Iris pigment epithelial cell (primary cell): ENCODE results near the gene SEMA4G.
"Not testable (repeated sequence)": the region's sequence is repeated elsewhere in the genome, so short reads cannot be mapped to it uniquely, and the experiment has no call there.

Experiments used
- DNase-seq: peaks from one replicate; pipeline ENCODE4 v3.0.0-alpha.2; 2011; ENCODE audit warnings: low read depth

The SEMA4G gene

DNA sequence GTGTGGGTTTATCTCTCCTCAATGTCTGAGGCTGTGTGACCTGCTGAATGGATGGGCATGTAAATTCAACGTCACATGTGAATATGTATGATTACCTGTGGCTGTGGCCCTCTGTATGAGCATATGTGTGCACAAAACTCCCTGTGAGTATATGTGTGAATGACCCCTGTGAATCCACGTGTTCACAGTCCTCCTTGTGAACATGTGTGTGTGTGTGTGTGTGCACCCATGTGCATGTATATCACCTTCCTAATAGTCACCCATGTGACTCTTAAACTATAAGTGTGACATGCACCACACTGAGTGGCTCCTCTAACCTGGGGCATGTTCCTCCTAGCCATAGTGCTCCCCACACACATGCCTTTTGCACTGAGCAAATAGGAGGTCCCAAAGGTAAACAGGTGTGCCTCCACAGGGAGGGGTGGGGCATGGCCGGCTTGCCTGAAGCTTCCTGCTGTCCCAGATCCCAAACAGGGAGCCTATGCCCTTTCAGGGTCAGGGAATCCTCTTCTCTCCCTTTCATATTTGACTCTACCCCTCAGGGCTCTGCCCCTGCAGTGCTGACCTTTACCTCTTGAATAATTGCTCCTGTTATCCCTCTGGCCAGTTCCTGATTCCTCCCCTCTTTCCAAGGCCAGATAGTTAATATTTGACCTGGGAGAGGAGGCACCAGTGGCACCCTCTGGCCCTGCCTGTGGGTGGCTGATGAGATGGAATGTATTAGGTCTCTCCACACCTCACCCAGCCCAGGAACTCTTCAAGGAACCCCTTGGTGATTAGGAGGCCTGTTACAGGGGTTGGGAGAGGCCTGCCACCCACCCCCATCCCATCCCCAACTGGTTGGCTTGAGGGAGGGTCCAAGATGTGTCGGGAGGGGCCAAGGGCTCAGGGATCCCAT, 1.9 kb downstream of the SEMA4G start:
- no peak for DNase-seq

DNA sequence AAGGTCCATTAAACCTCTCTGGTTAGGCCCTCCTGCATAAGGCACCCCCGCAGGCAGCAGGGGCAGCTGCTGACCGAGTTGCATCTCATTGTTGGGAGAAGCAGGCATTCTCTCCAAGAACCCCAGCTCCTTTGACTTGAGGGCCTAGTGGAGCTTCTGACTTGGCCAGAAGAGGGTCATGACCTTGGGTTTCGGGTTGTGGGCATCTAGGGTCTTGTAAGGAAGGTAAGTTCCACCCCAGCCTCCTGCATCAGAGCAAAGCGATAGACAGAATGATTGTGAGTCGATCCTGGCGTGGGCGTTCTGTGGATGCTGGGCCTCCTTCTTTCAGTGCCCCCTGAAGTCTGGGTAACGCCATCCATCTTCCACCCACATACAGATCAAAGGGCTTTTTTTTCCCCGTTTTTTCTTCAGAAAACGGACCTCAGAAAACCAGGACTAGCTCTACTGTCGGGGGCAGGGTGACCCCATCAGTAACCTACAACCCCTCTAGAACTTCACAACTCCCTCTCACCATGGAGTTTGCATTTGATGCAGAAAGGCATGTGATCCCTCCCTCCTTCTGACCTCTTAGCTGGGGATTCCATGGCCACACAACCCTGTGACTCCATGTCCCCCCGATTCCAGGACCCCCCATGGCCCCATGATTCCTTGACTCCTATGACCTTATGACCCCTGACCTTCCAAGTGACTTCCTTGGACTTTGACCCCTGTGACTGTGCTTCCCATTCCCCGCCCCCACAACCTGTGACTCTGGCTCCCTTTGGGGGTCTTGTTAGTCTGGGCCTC, 3.0 kb downstream of the SEMA4G start:
- no peak for DNase-seq

DNA sequence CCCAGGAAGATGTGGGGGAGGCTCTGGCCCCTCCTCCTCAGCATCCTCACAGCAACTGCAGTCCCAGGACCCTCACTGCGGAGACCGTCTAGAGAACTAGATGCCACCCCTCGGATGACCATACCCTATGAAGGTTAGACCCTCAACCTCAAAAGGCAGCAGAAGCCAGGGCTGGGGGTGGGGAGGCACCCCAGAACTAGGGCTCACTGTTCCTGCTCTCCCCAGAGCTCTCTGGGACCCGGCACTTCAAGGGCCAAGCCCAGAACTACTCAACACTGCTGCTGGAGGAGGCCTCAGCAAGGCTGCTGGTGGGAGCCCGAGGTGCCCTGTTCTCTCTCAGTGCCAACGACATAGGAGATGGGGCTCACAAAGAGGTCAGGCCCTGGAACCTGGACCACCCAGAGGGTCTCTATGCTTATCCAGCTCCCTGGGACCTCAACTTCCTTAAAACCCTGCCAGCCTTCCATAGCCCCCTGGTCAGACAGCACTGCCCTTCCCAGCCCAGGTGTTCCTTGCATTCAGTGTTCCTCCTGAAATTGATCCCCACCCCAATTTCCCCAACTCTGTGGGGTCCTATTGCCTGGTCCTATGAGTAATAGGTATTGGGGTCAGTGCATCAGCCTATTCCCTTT, 3.7 kb downstream of the SEMA4G start:
- DNase-seq = no peak

DNA sequence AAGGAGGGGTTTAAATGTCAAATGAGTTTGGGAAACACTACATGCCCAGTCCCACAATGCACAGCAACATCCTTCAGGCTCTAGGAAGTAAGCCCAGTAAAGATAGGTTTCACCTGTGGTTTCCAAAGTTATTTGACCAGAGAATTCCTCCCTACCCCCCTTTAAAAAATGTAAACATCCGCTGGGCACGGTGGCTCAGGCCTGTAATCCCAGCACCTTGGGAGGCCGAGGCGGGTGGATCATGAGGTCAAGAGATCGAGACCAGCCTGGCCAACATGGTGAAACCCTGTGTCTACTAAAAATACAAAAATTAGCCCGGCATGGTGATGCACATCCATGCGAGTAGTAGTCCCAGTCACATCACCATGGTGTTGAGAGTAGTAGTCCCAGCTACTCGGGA, 6.1 kb downstream of the SEMA4G start:
- not testable (repeated sequence) for DNase-seq

DNA sequence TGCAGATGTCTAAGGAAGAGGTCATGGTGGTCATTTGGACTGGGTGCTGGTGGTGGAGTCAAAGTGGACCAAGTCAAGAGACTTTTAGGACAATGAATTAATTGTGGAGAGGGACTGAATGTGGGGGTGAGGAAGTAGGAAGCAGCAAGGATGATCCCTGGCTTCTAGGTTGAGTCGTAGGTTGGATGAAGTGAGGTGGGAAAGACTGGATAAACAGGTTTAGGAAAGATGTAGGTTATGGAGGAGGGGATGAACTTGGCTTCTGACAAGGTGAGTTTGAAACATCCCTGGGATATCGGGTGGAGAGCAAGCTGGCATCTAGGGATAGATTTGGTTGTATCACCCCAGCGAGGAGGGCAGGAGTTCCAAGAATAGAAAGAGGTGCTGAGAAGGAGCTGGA, 7.6 kb downstream of the SEMA4G start:
- DNase-seq = no peak

DNA sequence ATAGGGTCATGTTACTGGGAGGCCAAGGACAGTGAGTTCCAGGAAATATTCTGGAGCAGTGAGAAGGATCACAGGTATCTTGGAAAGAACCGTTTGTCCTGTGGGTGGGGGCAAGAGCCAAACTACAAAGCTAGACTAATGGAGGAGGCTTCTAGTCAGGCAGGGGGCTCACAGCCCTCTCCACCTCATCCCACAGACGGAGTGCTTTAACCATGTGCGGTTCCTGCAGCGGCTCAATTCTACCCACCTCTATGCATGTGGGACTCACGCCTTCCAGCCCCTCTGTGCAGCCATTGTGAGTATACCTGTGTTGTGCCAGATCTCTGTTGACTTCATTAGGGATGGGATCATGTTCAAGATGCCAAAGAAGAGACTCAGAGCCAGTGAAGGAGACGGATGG, 8.1 kb downstream of the SEMA4G start:
- DNase-seq = no peak

DNA sequence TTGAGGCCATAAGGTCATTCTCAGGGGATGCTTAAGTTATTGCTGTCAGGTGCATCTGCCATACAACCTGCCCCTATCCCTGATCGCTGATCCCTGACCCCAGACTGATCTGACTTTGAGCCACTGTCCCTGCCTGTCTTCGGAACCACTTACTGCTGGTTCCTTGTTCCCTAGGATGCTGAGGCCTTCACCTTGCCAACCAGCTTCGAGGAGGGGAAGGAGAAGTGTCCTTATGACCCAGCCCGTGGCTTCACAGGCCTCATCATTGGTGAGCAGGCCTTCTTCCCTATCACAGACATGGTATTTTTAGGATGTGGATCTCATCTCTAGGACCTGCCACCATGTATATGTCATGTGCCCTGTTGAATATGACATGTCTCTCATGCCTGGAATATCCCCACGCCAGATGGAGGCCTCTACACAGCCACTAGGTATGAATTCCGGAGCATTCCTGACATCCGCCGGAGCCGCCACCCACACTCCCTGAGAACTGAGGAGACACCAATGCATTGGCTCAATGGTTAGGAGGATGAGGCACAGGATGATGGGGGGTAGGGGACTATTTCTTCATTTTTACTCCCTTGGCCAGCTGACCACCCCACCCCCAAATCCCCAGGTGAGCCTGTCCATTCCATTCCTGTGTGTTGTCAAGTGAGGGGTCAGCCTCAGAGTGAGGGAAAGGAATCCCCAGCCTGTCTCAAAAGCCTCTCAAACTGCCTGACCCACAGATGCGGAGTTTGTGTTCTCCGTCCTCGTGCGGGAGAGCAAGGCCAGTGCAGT, 9.0 kb downstream of the SEMA4G start:
- no peak for DNase-seq

DNA sequence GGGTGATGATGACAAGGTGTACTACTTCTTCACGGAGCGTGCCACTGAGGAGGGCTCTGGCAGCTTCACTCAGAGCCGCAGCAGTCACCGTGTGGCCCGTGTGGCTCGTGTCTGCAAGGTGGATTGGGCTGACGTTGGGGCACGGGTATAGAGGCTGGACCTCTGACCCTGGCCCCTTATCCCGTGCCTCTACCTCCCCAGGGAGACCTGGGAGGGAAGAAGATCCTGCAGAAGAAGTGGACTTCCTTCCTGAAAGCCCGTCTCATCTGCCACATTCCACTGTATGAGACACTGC, 9.5 kb downstream of the SEMA4G start:
- DNase-seq = no peak

DNA sequence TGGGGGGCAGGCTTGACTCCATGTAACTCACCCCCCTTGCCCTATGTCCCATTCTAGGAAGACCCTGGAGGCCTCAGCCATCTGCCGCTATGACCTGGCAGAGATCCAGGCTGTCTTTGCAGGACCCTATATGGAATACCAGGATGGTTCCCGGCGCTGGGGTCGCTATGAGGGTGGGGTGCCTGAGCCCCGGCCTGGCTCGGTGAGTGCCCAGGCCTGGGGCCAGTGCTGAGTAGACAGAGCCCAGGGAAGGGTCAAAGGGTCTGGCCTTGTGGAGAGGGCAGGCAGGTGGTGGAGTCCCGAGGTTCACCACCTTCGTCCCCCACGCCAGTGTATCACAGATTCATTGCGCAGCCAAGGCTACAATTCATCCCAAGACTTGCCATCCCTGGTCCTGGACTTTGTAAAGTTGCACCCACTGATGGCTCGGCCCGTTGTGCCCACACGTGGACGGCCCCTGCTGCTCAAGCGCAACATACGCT, 10.5 kb downstream of the SEMA4G start:
- no peak for DNase-seq

DNA sequence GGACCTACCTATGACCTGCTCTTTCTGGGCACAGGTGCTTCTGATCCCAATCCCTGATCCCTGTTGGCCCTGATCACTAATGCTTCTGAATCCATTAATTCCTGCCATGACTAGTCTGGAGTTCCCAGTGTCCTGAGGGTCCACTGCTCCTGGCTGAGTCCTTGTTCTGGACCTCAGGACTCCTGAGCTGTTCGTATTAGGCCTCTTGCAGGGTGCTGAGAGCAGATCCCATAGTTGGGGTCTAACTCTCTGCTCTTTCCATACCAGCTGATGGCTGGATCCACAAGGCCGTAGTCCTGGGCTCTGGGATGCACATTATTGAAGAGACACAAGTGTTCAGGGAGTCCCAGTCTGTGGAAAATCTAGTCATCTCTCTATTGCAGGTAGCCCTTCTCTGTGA, 11.0 kb downstream of the SEMA4G start:
- no peak for DNase-seq

DNA sequence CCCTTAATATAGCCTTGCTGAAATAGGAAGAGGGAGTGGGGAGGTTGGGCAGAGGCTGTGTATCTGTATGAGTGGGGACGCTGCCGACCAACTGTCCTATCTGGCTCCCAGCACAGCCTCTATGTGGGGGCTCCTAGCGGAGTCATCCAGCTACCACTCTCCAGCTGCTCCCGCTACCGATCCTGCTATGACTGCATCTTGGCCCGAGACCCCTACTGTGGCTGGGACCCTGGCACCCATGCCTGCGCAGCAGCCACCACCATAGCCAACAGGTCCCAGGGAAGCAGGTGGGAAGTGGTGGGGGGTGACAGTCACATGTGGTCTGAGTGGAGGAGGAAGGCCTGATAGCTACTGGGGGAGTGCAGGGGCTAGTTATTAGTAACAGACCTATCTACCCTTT, 11.4 kb downstream of the SEMA4G start:
- DNase-seq = no peak

DNA sequence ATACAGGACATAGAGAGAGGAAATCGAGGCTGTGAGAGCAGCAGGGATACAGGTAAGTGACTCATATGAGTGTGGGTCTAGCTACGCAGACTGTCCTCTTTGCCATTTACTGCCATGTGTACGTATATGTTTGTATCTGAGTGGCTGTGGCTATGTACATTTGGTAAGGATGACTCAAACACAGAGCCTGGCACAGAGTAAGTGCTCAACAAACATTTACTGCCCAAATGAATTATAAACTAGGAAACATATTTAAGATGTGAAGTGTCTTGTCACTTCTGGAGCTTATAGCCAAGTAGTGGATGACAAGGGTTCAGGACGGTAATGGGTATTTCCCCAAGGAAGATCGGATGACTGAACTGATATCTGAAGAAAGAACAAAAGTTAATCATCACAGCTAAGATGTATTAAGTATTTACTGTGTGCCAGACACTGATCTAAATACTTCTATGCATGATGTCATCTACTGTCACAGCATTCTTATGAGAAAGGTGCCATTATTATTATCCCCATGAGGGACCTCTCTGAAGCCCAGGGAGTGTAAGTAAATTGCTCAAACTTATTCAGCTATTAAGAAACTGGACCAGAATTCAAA, 12.0 kb downstream of the SEMA4G start:
- no peak for DNase-seq

DNA sequence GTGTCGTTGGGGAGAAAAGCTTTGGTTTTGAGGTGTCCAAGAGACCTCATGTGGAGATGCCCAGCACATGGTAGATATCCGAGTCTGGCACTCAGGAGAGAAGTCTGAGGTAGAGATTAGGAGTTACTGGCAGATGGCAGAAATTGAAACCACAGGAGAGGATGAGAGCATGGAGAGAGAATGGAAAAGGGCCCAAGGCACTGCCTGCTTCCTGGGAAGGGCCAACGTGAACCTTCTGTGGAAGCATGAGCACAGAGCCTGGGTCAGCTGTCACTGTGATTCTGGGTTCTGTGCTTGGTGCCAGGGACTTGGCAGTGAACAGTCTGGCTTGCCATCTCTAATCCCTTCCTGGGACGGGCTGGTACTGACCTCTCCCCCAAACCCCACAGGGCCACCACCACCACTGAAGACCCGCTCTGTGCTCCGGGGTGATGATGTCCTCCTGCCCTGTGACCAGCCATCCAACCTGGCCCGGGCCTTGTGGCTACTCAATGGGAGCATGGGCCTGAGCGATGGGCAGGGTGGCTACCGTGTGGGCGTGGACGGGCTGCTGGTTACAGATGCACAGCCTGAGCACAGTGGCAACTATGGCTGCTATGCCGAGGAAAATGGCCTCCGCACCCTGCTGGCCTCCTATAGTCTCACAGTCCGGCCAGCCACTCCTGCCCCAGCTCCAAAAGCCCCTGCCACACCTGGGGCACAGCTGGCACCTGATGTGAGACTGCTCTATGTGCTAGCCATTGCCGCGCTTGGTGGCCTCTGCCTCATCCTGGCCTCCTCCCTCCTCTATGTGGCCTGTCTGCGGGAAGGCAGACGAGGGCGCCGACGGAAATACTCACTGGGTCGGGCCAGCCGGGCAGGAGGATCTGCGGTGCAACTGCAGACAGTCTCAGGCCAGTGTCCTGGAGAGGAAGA, 13.9 kb downstream of the SEMA4G start:
- no peak for DNase-seq

DNA sequence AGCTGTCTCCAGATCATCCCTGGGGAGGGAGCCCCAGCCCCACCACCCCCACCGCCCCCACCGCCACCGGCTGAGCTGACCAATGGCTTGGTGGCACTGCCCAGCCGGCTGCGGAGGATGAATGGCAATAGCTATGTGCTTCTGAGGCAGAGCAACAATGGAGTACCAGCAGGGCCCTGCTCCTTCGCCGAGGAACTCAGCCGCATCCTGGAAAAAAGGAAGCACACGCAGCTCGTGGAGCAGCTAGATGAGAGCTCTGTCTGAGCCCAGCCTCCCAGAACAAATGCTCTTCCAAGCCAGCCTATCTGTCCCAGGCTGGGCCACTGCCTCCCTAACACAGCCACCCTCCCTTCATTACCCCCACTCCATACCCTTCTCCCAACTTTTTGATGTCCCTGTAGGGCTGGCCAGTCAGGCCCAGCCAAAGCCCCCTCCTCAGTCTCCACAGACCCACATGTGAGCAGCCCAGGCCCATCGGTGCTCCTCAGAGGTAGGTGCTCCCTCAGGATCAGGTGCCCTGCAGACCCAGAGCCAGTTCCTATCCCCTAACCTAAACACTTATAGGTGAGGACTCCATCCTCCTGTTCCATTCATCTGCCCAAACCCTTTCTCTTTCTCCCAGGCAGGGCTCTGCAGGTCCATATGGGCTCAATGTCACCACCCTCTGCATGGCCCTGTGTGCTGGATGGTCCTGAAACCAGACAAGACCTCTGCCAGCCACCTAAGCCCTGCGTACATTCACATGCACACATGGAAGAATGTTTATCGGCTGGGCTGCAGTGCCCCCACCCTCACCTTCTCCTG, 14.8 kb downstream of the SEMA4G start:
- DNase-seq = no peak

DNA sequence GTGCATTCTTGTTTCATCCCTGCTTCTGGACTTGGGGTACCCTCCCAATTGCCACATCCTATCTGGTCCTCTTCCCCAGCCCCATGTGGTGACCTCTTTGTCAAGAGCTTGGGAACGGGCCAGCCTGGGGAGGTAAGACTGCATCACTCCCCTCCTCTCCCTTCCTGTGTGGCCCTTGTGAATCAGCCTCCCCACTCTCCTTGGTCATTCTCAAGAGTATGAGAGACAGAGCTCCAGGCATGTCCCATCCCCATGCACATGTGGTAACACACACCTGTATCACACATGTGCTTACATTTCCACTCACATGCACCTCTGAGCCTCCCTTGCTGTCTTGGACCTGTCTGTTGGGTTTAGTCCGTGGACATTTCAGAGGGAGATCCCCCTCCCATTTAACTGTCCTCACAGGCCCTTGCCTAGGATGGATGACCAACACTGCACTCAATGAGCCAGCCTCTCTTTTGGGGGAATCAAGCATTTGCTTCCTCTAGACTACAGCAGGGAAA, 15.4 kb downstream of the SEMA4G start:
- peak; percentile 29 for DNase-seq

DNA sequence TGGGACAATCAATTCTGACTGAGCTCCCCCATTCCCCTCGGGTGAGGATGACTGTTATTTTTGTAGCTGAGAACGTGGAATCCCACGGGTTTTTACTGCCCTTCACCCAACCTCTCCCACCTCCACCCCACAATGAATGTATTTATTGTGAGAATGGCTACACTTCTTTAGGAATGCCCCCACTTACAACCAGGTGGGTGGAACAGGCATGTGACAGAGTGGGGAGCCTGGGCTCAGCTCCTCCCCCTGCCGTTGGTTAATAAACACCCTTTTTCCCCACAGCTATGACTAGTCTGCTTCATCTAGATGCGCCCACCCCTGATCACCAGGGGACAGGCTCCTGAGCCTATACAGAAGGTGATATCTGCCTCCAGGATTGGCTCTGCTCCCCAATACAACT, 16.0 kb downstream of the SEMA4G start:
- DNase-seq = no peak

DNA sequence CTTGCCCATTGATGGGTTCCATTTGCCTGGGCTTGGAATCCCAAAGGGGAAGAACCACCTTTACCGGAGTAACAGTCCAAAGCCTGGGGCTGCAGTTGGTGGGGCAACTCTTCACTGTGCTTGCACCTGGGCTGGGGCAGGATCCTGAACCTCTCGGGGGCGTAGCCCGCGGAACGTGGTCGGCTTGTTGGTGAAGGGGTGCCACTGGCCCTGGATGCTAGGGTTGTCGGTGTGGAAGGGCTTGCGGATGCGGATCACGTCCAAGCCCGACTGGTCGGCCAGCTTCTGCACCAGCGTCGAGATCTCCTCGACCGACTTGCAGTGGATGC, 17.3 kb downstream of the SEMA4G start:
- peak; percentile 22 for DNase-seq

DNA sequence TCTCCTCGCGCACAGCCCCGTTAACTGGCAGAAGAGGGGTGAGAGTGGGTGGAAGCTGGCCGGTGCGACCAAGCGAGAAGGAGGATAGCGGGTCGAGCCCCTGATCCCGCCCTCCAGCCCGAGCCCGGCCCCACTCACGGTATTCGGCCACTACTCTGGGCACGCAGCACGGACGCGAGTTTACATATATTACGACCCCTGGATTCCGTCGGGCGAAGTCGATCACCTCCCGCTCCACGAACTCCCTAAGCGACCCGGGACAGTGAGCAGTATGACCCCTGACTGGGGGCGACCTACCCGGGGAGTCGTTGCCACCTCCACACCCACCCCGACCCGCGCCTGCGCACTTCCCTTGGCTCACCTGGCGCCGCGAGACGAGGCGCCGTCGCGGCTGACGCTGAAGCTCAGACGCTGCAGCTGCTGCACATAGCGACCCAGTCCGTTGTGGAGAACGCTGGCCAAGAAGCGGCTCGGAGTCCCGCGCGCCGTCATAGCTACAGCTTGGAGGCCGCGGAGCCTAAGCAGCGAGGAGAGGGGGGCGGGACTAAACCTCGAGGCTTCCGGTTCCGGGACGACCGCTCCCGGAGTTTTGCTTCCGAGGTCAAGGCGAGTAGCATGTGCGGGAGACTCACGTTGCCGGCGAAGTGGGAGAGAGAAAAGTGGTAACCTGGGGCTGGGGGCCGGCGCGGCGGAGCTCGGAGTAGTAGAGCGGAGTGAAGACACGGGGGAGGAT, 17.8 kb downstream of the SEMA4G start, which contains the start of the genes MRPL43 and TWNK:
TSS of gene MRPL43 (minus strand) at position 546 of the 733 bp plus-strand sequence. CDS start at position 492, 54 bp downstream.
TSS of gene TWNK (plus strand) at position 592 of the 733 bp plus-strand sequence. CDS start 668 bp downstream, outside the sequence.
- peak; percentile 80 for DNase-seq

DNA sequence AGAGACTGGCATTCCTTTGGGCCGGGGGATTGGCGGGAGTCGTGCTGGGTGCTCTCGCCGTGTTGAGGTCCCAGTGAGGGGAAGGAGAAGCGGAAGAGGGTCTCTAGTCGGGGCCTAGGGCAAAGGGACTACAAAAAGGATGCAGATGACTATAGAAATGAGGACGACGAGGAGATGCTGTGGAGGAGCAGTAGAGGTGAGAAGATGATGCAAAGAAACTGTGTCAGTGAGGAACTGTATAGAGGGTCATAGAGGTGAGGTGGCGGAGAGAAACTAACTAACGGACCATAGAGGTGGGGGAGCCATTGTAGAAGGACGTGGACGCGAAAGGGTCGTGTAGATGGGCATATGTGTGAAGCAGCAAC, 18.4 kb downstream of the SEMA4G start:
- DNase-seq = no peak
